HG02642 (cell line): ENCODE data around the gene LRRC27.
"Not testable (repeated sequence)": the region's sequence is repeated elsewhere in the genome, so short reads cannot be mapped to it uniquely, and the experiment has no call there.

Experiments used
- ATAC-seq: cut with Tn5 transposase; IDR thresholded peaks from one replicate; pipeline ENCODE4 v1.9.1; 2021; ENCODE audit warnings: mild to moderate bottlenecking; ENCODE audit not compliant: unreplicated experiment, poor library complexity

LRRC27 gene

DNA sequence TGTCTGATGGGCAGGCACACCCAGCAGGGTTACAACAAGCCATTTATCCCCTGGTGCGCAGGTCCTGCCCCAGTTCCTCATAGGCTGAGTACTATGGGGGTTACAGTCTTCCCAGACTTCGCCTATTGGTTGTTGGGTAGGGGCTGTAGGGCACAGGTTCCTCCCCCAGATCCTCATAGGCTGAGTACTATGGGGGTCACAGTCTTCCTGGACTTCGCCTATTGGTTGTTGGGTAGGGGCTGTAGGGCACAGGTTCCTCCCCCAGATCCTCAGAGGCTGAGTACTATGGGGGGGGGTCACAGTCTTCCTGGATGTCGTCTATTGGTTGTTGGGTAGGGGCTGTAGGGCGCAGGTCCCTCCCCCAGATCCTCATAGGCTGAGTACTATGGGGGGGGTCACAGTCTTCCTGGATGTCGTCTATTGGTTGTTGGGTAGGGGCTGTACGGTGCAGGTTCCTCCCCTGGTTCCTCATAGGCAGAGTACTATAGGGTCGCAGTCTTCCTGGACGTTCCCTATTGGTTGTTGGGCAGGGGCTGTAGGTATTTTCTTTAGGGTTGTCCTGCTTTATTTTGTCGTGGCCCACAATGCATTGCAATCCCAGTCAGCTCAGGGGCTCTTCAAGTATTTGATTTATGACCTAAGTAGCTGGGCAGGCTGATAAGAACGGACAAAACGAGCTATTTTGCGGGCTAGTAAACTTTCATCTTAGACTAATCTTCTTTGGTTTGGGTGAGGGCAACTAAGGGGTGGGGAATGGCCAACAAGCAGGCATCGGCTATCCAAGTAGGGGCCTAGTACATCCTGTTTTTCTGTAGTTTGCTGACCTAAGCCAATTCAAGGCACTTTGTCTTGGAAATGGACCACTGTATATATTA lies 3.4 kb downstream of the LRRC27 start:
- peak; percentile 43 for ATAC-seq

- no peak for ATAC-seq
These were observed 4.2 kb downstream of the LRRC27 start for GRCh38 chr10:132336064-132336746.

GRCh38 chr10:132336919-132337407 lies 5.0 kb downstream of the LRRC27 start:
- ATAC-seq: no peak

- ATAC-seq: not testable (repeated sequence)
These were observed 5.9 kb downstream of the LRRC27 start for GRCh38 chr10:132337854-132338253.

- no peak for ATAC-seq
These were observed 6.9 kb downstream of the LRRC27 start for GRCh38 chr10:132338876-132339275.

DNA sequence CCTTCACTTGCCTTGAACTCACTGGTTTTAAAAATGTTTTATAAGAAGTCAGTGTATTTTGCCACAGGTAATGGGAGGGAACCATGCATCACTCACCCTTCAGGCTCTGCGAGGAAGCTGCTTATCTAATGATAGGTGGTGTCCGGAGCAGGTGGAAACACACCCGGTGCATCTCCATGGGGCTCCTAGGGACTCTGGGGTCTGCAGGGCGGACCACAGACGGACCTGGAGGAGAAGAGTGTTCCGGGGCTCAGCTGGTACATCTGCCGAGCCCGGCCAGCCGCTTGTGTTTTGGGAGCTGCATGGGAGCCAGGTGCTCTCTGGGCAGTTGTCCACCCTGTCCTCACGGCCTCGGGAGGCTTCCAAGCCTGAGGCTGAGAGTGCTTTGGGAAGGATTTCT lies 7.3 kb downstream of the LRRC27 start:
- ATAC-seq: no peak

DNA sequence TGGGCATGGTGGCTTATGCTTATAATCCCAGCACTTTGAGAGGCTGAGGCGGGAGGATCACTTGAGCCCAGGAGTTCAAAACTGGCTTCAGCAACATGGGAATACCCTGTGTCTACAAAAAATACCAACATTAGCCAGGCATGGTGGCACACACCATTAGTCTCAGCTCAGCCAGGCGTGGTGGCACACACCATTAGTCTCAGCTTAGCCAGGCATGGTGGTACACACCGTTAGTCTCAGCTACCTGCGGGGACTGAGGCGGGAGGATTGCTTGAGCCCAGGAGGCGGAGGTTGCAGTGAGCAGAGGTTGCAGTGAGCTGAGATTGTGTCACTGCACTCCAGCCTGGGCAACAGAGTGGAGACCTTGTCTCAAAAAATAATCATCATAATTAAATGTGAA lies 9.0 kb downstream of the LRRC27 start:
- no peak for ATAC-seq

- ATAC-seq: no peak
These were observed 9.8 kb downstream of the LRRC27 start for GRCh38 chr10:132341781-132342180.

- no peak for ATAC-seq
These were observed 10.6 kb downstream of the LRRC27 start for GRCh38 chr10:132342553-132342952.

DNA sequence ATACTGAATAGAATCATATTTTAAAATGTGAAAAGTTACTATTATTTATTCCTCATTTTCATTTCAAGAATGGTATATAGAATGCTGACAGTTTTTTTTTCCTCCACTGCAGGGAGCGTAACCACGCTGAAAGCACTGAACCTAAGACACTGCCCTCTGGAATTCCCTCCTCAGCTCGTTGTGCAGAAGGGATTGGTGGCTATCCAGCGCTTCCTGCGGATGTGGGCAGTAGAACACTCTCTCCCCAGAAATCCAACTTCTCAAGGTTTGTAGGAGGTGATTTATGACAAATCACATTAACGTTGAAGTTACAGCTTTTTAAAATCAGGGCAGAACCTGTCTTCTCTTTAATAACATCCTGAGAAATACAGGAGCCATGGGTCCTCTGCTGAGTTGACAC lies 12.4 kb downstream of the LRRC27 start:
- no peak for ATAC-seq

DNA sequence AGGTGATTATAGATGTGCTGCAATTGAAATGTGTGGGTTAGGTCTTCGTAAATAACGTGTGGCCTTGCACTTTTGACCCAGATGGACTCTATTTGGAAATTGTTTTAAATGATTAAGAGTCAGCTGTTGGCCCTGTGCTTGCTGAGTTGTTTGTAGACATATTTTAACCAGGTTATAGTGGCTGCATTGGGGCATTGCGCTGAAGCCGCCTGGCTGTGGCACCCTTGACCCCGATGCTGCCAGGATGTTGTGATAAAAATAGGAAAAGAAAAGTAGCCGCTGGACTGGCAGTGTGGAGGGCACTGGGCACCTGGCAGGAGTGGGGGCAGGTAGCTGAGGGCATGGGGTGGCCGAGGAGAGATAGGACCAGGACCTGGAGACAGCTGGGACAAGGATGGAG lies 13.4 kb downstream of the LRRC27 start:
- ATAC-seq: no peak

DNA sequence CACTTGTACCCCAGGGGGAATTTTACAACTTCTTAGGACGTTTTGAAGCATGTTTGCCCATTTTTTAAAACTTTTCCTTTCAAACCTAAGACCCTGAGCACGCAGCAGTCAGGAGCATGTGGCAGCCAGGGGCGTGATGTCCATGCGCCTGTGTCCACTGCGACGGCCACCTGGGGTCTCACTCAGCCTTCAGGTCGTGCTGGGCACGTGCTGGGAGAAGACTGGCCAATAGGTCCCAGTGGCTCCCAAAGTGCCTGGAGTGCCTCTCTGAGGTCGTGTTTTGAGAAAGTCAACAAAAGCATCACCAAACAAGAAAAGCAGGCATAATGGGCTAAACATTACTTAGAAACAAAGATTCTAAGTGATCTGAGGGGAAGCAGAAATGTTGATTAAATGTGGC lies 14.8 kb downstream of the LRRC27 start:
- ATAC-seq: no peak

GRCh38 chr10:132347211-132347930 lies 15.4 kb downstream of the LRRC27 start:
- ATAC-seq: no peak

GRCh38 chr10:132347931-132348267 lies 15.9 kb downstream of the LRRC27 start:
- no peak for ATAC-seq

DNA sequence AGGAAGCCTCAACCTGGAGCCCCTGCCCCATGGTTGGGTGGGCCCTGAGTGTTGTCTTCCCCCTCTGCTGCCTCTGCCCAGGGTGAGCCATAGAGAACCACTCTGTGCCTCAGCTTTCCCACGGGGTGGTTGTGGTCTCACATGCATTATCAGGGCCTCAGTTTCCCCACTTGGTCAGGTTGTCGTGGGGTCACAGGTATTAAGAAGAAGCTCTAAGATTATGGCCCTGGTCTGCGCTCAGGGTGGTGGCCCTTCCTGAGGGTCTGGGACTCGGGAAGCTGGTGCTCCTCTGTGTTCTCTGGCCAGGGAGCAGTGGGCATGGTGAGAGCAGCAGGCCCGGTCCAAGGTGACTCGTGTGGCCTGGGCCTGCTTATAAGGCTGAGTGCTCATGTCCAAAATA lies 17.8 kb downstream of the LRRC27 start:
- no peak for ATAC-seq

GRCh38 chr10:132350391-132350790 lies 18.4 kb downstream of the LRRC27 start:
- no peak for ATAC-seq

DNA sequence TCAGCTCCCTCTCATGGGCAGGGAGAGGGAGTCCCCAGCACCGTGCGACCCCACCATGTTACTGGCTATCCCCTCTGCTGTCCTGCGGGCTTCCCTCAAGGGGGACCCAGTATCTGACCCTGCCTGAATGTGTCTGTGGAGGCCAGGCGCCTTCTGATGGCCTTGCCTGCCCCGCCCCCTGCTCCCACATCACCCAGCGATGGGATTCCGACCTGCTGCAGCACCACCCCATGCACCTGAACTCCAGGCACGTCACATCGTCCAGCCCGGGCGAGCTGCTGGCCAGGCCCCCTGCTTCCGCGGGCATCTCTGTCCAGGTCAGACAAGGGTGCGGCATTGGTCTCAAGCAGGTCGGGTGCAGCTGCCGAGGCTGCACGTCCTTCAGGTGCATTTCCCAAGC lies 19.0 kb downstream of the LRRC27 start:
- no peak for ATAC-seq

DNA sequence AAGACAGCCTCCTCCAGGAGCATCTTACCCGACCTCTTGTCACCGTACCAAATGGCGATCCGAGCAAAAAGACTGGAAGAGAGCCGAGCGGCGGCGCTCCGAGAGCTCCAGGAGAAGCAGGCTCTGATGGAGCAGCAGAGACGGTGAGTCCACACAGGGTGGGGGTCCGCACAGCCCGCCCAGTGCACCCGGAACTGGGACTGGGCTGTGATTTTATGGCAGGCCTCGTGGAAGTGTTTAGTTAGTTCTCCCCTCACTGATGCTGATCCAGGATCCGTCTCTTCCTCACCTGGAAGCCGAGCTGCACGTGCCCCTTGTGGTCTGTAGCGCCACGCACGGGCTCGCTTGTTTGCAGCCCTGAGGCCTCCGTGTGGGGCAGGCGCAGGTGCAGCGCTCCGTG lies 19.6 kb downstream of the LRRC27 start:
- no peak for ATAC-seq

GRCh38 chr10:132352462-132353308 lies 20.7 kb downstream of the LRRC27 start:
- not testable (repeated sequence) for ATAC-seq
